Fibroblast of mammary gland (primary cell): ENCODE results near the gene FAM13A.

Experiments used
- DNase-seq: peaks from one replicate; pipeline ENCODE4 v3.0.0-alpha.2; 2010; ENCODE audit warnings: low read depth
- H3K4me3 ChIP-seq: 2 replicates; pipeline ENCODE4 v1.5.1; 2011; ENCODE audit warnings: low read depth, mild to moderate bottlenecking, low read length, moderate library complexity; ENCODE audit not compliant: control insufficient read depth
- TF ChIP-seq, protein P1 (sequence below): conservative IDR thresholded peaks from 2 replicates; pipeline ENCODE4 v1.5.1; 2011; ENCODE audit warnings: low read depth, low read length, inconsistent platforms; ENCODE audit not compliant: control insufficient read depth, insufficient read depth

FAM13A gene

DNA sequence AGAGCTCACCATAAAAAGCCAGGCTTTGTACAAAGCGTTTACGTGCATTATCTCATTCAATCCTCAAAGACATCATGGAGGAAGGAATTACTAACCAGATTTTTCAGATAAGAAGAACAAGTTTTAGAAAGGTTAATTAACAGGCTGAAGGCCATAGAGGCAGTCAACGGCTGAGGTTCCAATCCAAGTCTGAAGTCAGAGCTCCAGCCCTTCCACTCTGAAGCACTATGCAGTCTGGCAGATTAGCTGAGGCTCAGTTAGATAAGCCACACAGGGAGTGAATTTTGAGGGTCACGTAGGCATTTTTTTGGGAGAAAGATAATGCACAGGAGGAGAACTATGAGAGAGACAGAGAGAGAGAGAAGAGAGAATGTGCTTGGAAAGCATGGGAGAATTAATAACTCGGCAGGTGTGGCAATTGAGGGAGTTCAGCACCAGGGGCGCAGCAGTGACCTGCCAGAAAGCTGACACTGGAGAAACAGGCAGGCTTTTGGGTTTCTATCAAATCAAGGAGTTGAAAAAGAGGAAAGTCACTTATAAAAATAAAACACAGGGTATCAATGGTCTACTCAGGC lies 242.9 kb downstream of the FAM13A start:
- no peak overlapping the region for H3K4me3 ChIP-seq
- DNase-seq = no peak
- TF ChIP-seq, protein P1, sequence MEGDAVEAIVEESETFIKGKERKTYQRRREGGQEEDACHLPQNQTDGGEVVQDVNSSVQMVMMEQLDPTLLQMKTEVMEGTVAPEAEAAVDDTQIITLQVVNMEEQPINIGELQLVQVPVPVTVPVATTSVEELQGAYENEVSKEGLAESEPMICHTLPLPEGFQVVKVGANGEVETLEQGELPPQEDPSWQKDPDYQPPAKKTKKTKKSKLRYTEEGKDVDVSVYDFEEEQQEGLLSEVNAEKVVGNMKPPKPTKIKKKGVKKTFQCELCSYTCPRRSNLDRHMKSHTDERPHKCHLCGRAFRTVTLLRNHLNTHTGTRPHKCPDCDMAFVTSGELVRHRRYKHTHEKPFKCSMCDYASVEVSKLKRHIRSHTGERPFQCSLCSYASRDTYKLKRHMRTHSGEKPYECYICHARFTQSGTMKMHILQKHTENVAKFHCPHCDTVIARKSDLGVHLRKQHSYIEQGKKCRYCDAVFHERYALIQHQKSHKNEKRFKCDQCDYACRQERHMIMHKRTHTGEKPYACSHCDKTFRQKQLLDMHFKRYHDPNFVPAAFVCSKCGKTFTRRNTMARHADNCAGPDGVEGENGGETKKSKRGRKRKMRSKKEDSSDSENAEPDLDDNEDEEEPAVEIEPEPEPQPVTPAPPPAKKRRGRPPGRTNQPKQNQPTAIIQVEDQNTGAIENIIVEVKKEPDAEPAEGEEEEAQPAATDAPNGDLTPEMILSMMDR = no peak

DNA sequence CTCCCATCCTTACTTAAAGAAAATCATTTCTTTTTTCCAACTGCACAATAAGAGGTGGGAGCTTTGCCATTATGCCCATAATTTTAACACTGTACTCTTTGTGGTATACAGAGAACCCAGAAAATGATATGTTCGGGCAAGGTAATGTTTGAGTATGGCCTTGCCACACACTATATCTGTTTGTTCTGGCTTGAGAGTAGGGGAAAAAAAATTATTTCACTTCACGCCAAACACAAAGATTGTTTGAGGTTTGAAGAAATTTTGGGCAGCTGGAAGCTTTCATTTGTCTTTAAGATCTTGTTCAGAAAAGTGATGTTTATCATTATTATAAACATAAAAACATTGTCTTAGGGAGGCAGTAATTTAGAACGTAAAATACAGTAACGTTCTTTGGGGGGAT lies 244.0 kb downstream of the FAM13A start:
- TF ChIP-seq, protein P1 = no peak
- DNase-seq = no peak
- H3K4me3 ChIP-seq = no peak overlapping the region

DNA sequence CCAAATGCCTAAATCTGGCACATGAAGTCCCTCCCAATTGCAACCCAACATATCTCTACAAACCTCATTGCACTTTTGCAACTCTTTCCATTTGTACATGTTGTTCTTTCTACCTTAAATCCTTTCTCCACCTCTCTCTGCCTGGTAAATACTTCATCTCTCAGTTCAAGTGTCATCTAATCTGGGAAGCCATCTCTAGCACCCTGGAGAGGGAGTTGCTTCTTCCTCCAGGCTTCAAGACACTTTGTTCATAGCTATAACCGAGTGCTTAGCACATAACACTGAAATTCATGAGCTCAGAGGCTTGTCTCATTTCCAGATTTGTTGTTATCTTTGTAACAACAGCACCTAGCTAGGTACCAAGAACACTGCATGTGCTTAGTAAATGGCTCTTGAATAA lies 244.6 kb downstream of the FAM13A start:
- no peak overlapping the region for H3K4me3 ChIP-seq
- DNase-seq = no peak
- TF ChIP-seq, protein P1 = no peak

DNA sequence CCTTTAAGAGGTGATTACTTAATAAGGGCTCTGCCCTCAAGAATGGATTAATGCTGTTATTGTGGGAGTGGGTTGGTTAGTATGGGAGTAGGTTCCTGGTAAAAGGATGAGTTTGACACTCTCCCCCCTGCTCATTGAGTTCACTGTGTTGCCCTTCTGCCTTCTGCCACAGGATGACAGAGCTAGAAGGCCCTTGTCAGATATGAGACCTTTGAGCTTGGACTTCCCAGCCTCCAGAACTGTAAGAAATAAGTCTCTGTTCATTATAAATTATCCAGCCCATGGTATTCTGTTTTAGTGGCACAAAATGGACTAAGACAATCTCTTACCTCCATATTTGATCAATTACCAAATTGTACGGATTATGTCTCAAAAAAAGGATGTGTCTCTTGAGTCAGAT lies 245.1 kb downstream of the FAM13A start:
- no peak for DNase-seq
- H3K4me3 ChIP-seq = no peak overlapping the region
- TF ChIP-seq, protein P1 = no peak

DNA sequence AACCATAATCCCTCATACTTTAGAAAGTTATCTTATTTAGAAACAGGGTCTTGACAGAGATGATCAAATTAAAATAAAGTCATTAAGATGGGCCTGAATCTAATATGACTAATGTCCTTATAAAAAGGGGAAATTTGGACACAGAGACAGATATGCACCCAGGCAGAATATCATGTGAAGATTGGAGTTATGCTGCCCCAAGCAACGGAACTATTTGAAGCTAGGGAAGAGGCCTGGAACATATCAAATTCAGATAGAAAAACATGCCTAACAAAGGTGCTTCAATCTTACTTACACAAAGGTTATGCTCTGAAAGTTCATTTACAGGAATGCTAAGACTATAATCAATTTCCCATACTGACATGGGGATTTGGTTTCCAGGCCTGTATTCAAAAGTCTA lies 246.7 kb downstream of the FAM13A start:
- DNase-seq = no peak
- TF ChIP-seq, protein P1 = no peak
- no peak overlapping the region for H3K4me3 ChIP-seq

DNA sequence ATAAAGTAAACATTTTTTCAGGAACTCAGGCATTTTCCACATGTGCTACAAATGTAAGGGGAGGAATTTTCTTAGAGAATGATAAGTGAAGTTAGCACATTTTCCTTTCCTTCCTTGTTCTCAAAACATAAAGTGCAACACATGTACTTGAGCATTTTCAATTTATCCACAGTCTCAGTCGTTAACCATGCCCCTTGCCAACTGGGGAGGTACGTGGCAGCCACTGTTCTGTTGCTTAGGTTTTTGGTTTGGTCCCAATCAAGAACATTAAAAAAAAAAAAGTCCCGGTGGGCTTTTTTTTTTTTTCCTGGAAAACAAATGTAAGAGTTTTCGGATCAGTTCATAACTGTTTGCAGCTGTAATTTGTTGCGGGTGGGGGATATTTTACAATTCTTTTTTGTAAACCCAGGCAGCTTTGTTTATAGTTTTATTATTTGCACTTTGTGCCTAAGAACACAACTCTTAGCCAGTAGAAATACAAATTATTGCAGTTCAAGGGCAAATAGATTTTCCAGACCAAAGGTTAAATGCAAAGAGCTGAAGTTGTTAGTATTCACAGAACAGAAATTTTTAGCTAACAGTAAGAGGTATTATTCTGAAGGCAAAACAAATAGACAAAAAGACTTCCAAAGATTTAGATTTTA lies 247.3 kb downstream of the FAM13A start:
- no peak overlapping the region for H3K4me3 ChIP-seq

More for the DNA sequence above, 247.3 kb downstream of the FAM13A start:
- peak; percentile 47 for DNase-seq
- TF ChIP-seq, protein P1 = no peak
